GM10248 (cell line): ENCODE results near the gene PRTFDC1.

ENCODE experiments used
- CTCF ChIA-PET: fragments of 300-600 bp; sonication (Branson Sonifier 250); formaldehyde crosslinking; extraction: SDS; loops from one replicate; lab custom pipeline; 2021; ENCODE audit warnings: antibody characterized with exemption; lab: Yijun Ruan, JAX
- POLR2A ChIA-PET: fragments of 350-650 bp; sonication (Branson Sonifier 250); formaldehyde crosslinking; extraction: SDS; loops from one replicate; lab custom pipeline; 2020; ENCODE audit warnings: antibody characterized with exemption; lab: Yijun Ruan, JAX
- DNase-seq: peaks from one replicate; pipeline ENCODE4 v3.0.0; 2012; ENCODE audit errors: extremely low spot score
- CTCF ChIP-seq: IDR thresholded peaks from 2 replicates; pipeline ENCODE4 v1.5.1; 2012; ENCODE audit warnings: mild to moderate bottlenecking, low read depth; ENCODE audit errors: extremely low read depth, missing control alignments, control extremely low read depth

PRTFDC1 gene

GRCh38 chr10:24886290-24886680 is 66.1 kb downstream of the PRTFDC1 start:
- no peak for DNase-seq
- no peak for TF ChIP-seq CTCF
- ChIA-PET POLR2A (no interaction called here), CTCF (no interaction called here)

- POLR2A ChIA-PET: no interaction called here
- CTCF ChIA-PET: interaction anchor here (1.0 to 2.1 kb wide), 5 partner anchors 8 to 44 kb away, joined by 3 to 6 read pairs (median 5); no protein-coding TSS in a partner anchor
- no peak for DNase-seq
- TF ChIP-seq CTCF: no peak
Measured at GRCh38 chr10:24885551-24886289, 66.7 kb downstream of the PRTFDC1 start.

- no peak for TF ChIP-seq CTCF
- ChIA-PET CTCF (interaction anchor here (1.2 to 2.1 kb wide), 5 partner anchors 9 to 45 kb away, joined by 3 to 6 read pairs (median 5); no protein-coding TSS in a partner anchor), POLR2A (no interaction called here)
- DNase-seq: no peak
Measured at GRCh38 chr10:24884793-24885192, 67.6 kb downstream of the PRTFDC1 start.

- POLR2A ChIA-PET: no interaction called here
- CTCF ChIA-PET: interaction anchor here (1.2 to 2.1 kb wide), 5 partner anchors 10 to 46 kb away, joined by 3 to 6 read pairs (median 5); no protein-coding TSS in a partner anchor
- TF ChIP-seq CTCF: no peak
- DNase-seq: no peak
Measured at GRCh38 chr10:24884316-24884715, 68.1 kb downstream of the PRTFDC1 start.

GRCh38 chr10:24883176-24883575 is 69.2 kb downstream of the PRTFDC1 start:
- no peak for TF ChIP-seq CTCF
- no peak for DNase-seq
- POLR2A ChIA-PET: no interaction called here
- CTCF ChIA-PET: interaction anchor here (1.0 to 1.1 kb wide), 2 partner anchors 25 to 197 kb away, joined by 3 to 4 read pairs; no protein-coding TSS in a partner anchor

- ChIA-PET CTCF (interaction anchor here (1.1 kb wide), 1 partner anchor 24 kb away, joined by 3 read pairs; no protein-coding TSS in a partner anchor), POLR2A (no interaction called here)
- TF ChIP-seq CTCF: no peak
- no peak for DNase-seq
Measured at GRCh38 chr10:24882047-24882698, 70.2 kb downstream of the PRTFDC1 start.
